K562 (cell line): Measurements from ENCODE around the gene ISOC1. TPM values are rescaled to one million over a fixed set of nuclear protein-coding genes. Genes with fewer than 3 reads are reported as not detected.

Experiments used
- ARNT ChIP-seq, 2 experiments: fragments of 450-650 bp; IDR thresholded peaks; 2 replicates each; pipeline ENCODE4 v1.6.1; 2016; ENCODE audit warnings: mild to moderate bottlenecking in 1 of 2
- BCL6 ChIP-seq: fragments of 250-450 bp; sonication (Bioruptor Pico); IDR thresholded peaks from 2 replicates; pipeline ENCODE4 v1.4.0; 2020
- CHCHD3 ChIP-seq: fragments of 250-450 bp; sonication (Bioruptor Pico); IDR thresholded peaks from 2 replicates; pipeline ENCODE4 v2.1.2; 2022; ENCODE audit warnings: mild to moderate bottlenecking
- CLOCK ChIP-seq: fragments of 250-450 bp; sonication (Bioruptor Pico); IDR thresholded peaks from 2 replicates; pipeline ENCODE4 v1.4.0; 2020; ENCODE audit warnings: mild to moderate bottlenecking, moderate library complexity, borderline replicate concordance
- CTCF ChIP-seq, 3 experiments: IDR thresholded peaks in 2 of 3; conservative IDR thresholded peaks in 1 of 3; 2 replicates each; pipeline ENCODE4 v1.5.1; 2011 to 2012; ENCODE audit warnings: low read length in 3 of 3, mild to moderate bottlenecking in 3 of 3, control low read depth in 2 of 3, improper control_type of control experiment in 1 of 3, inconsistent platforms in 1 of 3, low read depth in 1 of 3, mixed read lengths in 1 of 3, moderate library complexity in 1 of 3; ENCODE audit not compliant: insufficient read depth in 2 of 3
- DACH1 ChIP-seq: fragments of 450-650 bp; IDR thresholded peaks from 2 replicates; pipeline ENCODE4 v1.6.1; 2018; ENCODE audit not compliant: partially characterized antibody
- JUND ChIP-seq, 2 experiments: IDR thresholded peaks; 2 replicates in 1 of 2; 3 replicates in 1 of 2; pipeline ENCODE4 v1.6.1; 2011; ENCODE audit warnings: borderline replicate concordance in 2 of 2, low read depth in 2 of 2, low read length in 2 of 2, improper control_type of control experiment in 1 of 2, missing biosample characterization in 1 of 2, missing genetic modification characterization in 1 of 2, missing genetic modification reagents in 1 of 2
- MEIS2 ChIP-seq: fragments of 450-650 bp; IDR thresholded peaks from 2 replicates; pipeline ENCODE4 v1.6.1; 2014; ENCODE audit warnings: mild to moderate bottlenecking; ENCODE audit not compliant: partially characterized antibody
- MNT ChIP-seq, 2 experiments: fragments of 450-650 bp; conservative IDR thresholded peaks; 2 replicates each; pipeline ENCODE4 v1.6.1; 2017; ENCODE audit warnings: mild to moderate bottlenecking in 2 of 2, moderate library complexity in 2 of 2
- RBM17 ChIP-seq: fragments of 200-400 bp; formaldehyde crosslinking; IDR thresholded peaks from 2 replicates; pipeline ENCODE4 v1.6.1; 2017; ENCODE audit warnings: low read depth, mild to moderate bottlenecking, low read length, borderline replicate concordance
- SAFB ChIP-seq: fragments of 200-400 bp; formaldehyde crosslinking; IDR thresholded peaks from 2 replicates; pipeline ENCODE4 v1.6.1; 2017; ENCODE audit warnings: low read depth, low read length, borderline replicate concordance
- SFPQ ChIP-seq: fragments of 200-400 bp; formaldehyde crosslinking; IDR thresholded peaks from 2 replicates; pipeline ENCODE4 v1.6.1; 2017; ENCODE audit warnings: mild to moderate bottlenecking, low read depth, low read length, moderate library complexity
- SMARCA4 ChIP-seq: fragments of 450-650 bp; IDR thresholded peaks from 2 replicates; pipeline ENCODE4 v1.6.1; 2016
- polyA plus RNA-seq, 8 experiments: library from polyadenylated mRNA; depleted of rRNA in 4 of 8; stranded (reverse) in 5 of 8; unstranded in 3 of 8; fragments of >200 nt; fragmentation: Nextera tagmentation in 2 of 8; fragmentation: Illumina TruSeq in 1 of 8; extraction: Ambion mirVana in 2 of 8; extraction: Trizol in 1 of 8; gene quantifications; 2 replicates each; pipeline versions ENCODE4 v1.2.1 to v1.2.3, GENCODE V29; 2011 to 2014; ENCODE audit warnings: inconsistent platforms in 1 of 8, missing spikeins in 1 of 8
- total RNA-seq, 7 experiments: library from RNA; depleted of rRNA in 6 of 7; stranded (reverse); fragments of >200 nt in 6 of 7; fragmentation: Illumina TruSeq in 2 of 7; extraction: Trizol in 2 of 7; gene quantifications; 2 replicates each; pipeline versions ENCODE4 v1.2.1 to v1.2.3, GENCODE V29; 2011 to 2021; ENCODE audit warnings: low replicate concordance in 1 of 7

The ISOC1 gene
- total and polyA plus RNA-seq, 9 of the 15 experiments (the other 6 are each of a cell fraction or from before 2014, with no cell fraction given), result 14.0 to 67.9 (median 51.3) TPM

- TF ChIP-seq MNT (conservative IDR thresholded peaks at IDR 0.05), result no peak
- peak; percentile 31; the same call in 1 of the 2 replicates for TF ChIP-seq SMARCA4
- no peak for TF ChIP-seq ARNT (IDR thresholded peaks at IDR 0.05)
- TF ChIP-seq DACH1, result no peak
- TF ChIP-seq BCL6, result no peak
- TF ChIP-seq CLOCK (CRISPR knock-in tag), result no peak
- no peak for TF ChIP-seq CTCF (IDR thresholded peaks at IDR 0.05 in 2 of 3, conservative IDR thresholded peaks at IDR 0.05 in 1 of 3; ENCODE audit: insufficient read depth in 2 of 3, low read depth in 1 of 3, low read length in 3 of 3)
- TF ChIP-seq CHCHD3 (CRISPR knock-in tag), result no peak
- TF ChIP-seq SFPQ, result no peak
- peak; percentile 70 for TF ChIP-seq MEIS2
- TF ChIP-seq JUND (IDR thresholded peaks at IDR 0.05; ENCODE audit: borderline replicate concordance, low read depth, low read length), result peak; percentile 76; the same call in 1 of the 2 replicates
- TF ChIP-seq JUND (tag; IDR thresholded peaks at IDR 0.05; ENCODE audit: borderline replicate concordance, low read depth, low read length), result peak; percentile 70; the same call in 1 of the 3 replicates
- TF ChIP-seq RBM17, result no peak
- TF ChIP-seq SAFB, result no peak
These were observed 19.6 kb upstream of the ISOC1 start (continued) for GRCh38 chr5:129074903-129075302.
